GM10847 (cell line): ENCODE results near the gene MAP1LC3B2.

ENCODE experiments used
- POLR2A ChIP-seq: IDR thresholded peaks from 2 replicates; pipeline ENCODE4 v1.6.1; 2011; ENCODE audit not compliant: insufficient read length; ENCODE audit errors: extremely low read depth

Gene MAP1LC3B2

DNA sequence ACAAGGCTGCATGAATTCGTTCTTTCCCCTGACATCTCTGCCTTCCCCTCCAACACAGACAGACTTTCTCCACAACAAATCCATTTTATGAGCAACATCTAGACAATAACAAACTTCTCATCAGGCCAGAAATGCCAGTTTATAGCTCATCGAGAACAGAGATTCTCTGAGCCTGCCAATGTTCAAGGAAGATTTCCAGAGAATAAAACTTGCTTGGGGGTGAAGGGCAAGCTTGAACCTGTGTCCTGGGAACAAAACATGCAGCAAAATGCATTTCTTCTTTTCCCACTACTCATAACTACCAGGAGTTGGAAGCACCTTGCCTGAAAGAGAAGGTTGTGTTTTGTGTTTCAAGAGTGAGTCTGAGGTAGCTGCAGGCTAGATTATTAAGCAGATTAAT lies 6.8 kb downstream of the MAP1LC3B2 start:
- no peak for TF ChIP-seq POLR2A

DNA sequence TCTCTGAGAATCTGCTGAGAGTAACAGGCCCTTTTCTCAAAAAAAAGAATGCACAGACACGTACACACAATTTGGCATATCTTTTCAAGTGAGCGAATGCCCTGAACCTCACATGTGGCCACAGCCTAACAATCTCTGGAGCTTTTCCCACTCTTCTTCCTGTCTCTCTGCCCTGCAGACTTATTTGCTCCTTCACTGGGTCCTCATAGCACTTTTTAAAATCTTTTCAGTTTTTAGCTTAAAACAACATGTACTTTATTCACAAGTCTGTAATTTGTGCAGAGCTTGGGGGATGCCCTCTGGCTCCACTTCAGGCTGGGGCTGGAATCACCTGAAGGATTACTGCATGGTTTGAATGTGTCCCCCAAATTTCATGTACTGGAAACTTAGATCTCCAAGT lies 9.0 kb downstream of the MAP1LC3B2 start:
- no peak for TF ChIP-seq POLR2A

DNA sequence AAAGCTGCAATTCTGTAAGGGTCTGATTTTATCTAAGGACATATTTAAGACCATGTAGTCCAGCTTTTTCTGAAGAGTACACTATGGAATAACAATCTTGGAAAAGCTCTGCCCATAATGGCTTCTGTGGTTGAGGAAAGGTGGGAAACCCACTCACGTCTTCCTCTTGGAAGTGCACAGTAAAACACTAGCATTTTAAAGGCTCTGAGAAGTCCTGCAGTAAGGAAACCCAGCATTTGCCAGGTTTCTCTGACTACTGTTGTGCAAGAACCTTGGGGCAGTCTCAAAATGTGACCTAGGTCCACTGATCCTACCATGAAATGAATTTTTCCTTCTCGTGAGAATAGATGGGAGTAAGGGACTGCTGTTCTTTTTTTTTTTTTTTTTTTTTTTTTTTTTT lies 11.9 kb downstream of the MAP1LC3B2 start:
- TF ChIP-seq POLR2A, result no peak

DNA sequence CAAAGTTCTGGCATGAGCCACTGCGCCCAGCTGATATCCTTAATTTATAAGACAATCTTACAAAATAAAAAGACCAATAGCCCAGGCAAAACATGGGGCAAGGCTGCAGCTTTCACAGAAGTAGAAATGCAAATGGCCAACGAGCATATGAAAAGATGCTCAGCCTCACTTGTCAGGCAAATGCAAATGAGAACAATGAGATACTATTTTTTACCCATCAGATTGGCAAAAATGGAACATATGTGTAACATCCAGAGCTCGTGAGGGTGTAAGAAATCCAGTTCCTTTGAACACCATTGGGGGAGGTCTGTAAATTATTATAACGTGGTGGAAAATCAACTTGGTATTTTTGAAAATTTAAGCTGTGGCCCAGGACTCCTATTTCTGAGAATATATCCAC lies 14.6 kb downstream of the MAP1LC3B2 start:
- no peak for TF ChIP-seq POLR2A

DNA sequence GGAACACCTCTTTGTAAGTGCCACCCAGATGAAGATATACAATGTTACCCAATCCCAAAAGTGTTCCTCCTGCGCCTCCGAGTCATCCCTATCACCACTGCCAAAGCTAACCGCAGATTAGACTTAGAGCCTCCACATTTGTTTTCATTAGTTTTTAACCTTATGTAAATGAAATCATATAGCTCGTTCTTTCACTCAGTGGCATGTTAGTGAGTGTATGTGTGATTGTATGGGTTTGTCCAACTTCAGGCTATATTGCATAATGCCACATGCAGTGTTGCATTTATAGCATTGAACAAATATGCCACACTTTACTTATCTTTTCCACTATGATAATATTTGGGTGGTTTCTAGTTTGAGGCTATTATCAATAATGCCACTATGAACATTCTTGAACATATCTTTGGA lies 18.0 kb downstream of the MAP1LC3B2 start:
- TF ChIP-seq POLR2A, result no peak

DNA sequence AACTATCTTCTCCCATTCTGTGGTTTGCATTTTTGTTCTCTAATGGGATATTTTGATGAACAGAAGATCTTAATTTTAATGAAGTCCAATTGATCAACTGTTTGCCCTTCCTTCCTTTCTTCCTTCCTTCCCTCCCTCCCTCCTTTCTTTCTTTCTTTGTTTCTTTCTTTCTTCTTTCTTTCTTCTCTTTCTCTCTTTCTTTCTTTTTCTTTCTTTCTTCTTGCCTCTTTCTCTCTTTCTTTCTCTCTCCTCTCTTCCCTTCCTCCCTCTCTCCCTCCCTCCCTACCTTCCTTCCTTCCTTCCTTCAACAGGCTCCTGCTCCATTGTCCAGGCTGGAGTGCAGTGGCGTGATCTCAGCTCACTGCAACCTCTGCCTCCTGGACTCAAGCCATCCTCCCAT lies 18.9 kb downstream of the MAP1LC3B2 start:
- no peak for TF ChIP-seq POLR2A

DNA sequence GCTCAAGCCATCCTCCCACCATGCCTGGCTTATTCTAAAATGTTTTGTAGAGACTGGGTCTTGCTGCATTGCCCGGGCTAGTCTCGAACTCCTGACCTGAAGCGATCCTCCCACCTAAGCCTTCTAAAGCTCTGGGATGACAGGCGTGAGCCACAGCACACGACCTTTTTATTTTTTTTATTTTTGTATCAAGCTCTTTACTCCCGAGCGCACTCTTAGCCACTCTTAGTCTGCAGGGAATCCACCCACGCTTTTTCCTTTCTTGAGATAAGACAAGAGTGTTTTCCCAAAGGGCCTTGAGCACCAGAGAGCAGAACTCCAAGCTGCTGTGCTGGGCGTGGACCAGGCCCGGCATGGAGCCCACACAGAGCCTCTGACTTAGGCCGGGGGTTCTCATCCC lies 23.4 kb downstream of the MAP1LC3B2 start:
- no peak for TF ChIP-seq POLR2A

DNA sequence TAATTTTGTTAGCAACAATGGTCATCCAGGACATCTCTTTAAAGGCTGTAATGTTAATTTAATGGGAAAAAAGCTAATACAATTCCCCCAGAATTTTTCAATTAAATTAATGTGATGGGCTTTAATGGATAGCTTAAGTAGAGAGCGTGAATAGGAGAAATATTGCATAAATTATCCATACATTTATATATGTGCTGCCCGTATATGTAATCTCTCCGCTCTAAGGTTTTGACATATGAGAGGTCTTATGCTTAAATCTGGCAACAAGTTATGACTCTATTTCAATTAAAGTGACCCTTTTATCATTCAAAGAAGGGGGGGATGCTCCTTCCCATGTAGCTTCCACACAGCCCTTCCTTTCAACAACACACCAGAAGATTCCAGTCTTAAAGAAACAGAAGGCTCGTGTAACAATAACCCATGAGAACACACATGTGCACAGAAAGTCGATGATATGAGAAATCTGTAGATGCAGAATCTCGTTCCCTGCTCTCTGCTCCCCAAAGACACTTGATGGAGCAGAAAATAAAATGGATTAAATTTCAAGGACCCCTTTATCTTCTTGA lies 24.0 kb downstream of the MAP1LC3B2 start:
- TF ChIP-seq POLR2A, result no peak

DNA sequence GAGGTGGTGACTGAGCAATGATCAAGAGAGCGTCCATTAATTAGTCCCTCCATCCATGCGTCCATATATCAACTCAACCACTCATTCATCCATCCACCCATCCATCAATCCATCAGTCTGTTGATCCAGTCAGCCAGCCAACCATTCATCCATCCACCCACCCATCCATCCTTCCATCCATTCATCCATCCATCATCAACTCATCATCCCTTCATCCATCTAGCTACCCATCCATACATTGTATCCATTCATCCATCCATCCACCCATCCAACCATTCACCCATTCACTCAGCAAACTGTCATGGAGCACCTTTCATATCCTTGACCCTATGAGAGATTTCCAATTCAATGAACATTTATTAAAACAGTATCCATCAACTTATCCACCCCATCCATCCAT lies 28.1 kb downstream of the MAP1LC3B2 start:
- TF ChIP-seq POLR2A, result no peak

DNA sequence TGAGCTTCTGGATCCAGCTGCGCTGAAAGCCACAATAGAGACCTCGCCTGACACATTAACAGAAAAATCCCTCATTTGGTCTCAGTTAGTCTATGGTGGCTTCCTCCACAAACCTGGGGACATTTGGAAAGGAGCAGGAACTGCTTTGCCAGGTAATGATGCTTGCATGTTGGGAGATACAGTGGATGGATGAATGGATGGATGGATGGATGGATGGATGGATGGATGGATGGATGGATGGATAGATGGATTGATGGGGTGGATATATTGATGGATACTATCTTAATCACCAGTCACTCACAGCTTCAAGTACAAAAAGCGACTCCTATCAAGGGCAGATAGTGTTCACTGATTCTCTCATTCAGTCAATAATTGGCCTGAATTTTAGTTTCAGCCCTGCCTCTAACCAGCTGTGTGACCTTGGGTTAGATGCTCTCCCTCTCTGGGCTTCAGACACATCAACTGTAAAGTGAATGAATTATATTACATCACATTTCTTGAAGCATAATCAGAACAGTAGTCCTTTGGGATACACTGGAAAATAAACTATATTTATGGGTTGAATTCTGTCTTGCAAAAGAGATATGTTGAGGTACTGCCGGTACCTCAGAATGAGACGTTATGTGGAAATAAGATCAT lies 29.3 kb downstream of the MAP1LC3B2 start:
- TF ChIP-seq POLR2A, result no peak

DNA sequence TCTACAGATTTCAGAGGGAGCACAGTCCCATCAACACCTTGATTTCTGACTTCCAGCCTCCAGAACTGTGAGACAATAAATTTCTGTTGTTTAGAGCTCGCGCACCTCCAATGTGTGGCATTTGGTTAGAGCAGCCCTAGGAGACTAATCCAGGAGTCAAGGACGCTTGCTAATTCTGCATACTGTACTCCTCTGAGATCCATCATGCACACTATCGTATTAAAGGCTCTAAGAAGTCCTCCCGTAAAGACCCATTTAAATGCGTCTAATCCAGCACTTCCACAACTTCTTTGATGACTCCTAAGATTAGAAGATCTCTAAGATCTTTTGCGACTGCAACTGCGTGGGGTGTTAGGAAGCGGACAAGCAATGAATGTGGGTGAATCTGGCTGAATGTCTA lies 30.4 kb downstream of the MAP1LC3B2 start:
- no peak for TF ChIP-seq POLR2A

DNA sequence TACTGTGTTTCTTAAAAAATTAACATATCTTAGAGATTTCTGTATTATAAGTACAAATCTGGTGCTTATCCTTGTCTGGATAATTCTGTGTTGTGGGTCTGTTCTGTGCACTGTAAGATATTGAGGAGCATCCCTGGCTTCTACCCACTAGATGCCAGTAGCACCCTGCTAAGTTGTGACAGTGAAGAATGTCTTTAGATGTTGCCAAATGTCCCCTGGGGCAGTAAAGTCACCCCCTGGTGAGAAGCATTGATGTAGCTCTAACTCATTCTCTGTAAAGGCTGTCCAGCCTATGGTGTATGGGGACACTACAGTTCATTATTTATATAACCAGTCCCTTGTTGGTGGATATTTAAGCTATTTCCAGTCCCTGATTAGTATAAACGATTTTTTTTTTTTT lies 31.4 kb downstream of the MAP1LC3B2 start:
- no peak for TF ChIP-seq POLR2A

DNA sequence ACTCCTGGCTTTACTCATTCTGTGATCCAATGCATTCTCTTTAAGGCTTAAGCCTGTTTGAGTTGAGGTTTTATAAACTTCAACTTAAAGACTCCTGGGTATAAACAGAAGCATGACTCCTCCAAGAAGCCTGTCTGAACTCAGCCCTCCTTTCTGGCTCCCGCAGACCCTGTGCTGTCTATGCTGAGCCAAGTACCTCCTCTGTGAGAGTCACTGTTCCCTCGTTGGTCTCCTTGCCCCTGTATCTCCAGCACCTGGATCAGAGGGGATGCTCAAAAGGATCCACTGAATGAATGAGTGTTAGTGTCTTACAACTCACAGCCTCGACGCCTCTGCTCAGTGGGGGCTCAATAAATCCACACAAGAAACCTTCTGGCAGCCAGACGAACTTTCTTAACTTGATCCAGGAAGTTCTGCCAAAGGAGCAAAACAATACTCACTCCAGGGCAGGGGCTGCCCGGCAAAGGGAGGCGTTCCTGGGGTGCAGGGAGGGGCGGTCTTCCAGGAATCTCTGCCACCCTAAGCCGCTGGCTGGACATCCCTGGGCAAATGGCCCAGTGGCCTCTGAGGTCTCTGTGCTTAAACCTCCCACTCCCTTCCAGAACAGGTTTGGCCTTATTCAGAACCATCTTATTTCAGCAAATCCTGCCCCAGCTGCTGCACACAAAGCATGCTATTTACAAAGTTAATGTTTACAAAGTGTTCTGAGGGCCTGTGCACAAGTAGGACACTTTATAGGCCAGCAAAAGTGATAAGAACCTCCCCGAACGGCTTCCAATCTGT lies 32.9 kb downstream of the MAP1LC3B2 start:
- no peak for TF ChIP-seq POLR2A

DNA sequence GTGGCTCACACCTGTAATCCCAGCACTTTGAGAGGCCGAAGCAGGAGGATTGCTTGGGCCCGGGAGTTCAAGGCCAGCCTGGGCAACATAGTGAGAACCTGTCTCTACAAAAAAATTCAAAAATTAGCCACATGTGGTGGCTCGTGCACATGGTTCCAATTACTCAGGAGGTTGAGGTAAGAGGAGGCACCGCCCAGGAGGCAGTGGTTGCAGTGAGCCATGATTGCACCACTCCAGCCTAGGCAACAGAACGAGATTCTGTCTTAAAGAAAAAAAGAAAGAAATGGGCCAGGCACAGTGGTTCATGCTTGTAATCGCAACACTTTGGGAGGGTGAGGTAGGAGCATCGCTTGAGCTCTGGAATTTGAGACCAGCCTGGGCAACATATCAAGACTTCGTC lies 33.5 kb downstream of the MAP1LC3B2 start:
- no peak for TF ChIP-seq POLR2A

DNA sequence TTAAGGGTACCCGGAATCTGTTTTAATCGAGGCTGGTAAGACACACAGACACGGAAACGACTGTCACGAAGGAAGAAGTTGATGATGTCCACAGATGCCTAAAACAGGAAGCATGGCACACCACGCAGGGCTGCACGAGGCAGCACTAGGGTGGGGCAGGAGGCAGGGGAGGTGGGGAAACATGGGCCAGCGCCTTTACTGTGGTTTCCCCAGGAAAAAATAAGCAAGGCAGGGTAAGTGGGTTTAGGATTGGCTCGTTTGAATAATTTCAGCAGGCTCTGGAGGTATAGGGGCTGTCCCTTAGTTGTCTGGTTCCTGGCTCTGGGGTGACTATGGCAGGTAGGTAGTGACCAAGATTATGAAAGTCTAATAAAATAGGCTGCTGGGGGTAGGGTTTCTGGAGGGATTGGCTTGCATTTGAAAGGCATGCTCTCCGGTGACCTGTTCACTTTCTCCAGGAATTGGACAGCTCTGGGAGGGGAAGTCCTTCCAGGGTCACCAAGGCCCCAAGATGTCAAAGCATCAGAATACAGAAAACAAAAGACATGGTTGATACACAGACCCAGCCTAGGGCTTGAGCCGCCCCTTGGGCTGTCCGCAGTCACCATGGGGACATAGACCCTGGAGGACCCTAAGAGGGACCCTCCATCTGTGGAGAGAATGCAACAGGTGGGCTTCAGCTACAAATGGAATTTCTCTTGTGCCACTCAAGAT lies 35.3 kb downstream of the MAP1LC3B2 start:
- TF ChIP-seq POLR2A, result no peak

DNA sequence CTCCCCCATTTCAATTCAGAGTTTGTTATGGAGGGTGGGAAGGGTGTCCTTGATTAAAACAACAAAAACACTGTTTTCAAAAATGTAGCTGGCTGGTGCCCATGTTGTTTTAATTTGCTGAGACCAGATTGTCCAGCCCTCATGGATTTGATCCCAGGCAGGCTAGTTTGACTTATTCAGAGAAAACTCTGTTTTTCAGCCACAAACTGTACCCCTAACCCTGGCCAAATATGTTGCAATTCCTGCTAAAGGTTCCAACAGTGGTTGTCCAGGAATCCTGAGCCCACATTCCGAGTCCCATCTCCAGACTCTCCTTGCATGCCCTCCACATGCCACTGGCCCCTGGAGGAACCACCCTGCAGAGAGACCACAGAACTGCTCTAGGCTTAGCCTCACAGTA lies 36.0 kb downstream of the MAP1LC3B2 start:
- TF ChIP-seq POLR2A, result no peak
